IMR-90 (cell line): Measurements from ENCODE around the gene LYPD4.

Experiments
- BHLHE40 ChIP-seq: fragments of 150-350 bp; IDR thresholded peaks from 2 replicates; pipeline ENCODE4 v1.6.1; 2016; ENCODE audit warnings: mild to moderate bottlenecking, low read depth, low read length
- CEBPB ChIP-seq: IDR thresholded peaks from 2 replicates; pipeline ENCODE4 v1.6.1; 2012; ENCODE audit warnings: low read depth, low read length, improper control_type of control experiment
- CHD1 ChIP-seq: IDR thresholded peaks from 2 replicates; pipeline ENCODE4 v1.6.1; 2012; ENCODE audit warnings: low read depth, low read length, improper control_type of control experiment
- FOS ChIP-seq: fragments of 150-350 bp; IDR thresholded peaks from 2 replicates; pipeline ENCODE4 v1.6.1; 2016; ENCODE audit warnings: low read depth, low read length
- MAFK ChIP-seq: IDR thresholded peaks from 2 replicates; pipeline ENCODE4 v1.6.1; 2012; ENCODE audit warnings: low read depth, low read length, improper control_type of control experiment
- NFE2L2 ChIP-seq: fragments of 150-350 bp; IDR thresholded peaks from 2 replicates; pipeline ENCODE4 v1.6.1; 2016; ENCODE audit warnings: low read depth, mild to moderate bottlenecking, low read length
- POLR2A ChIP-seq: IDR thresholded peaks from 2 replicates; pipeline ENCODE4 v1.6.1; 2012; ENCODE audit warnings: mild to moderate bottlenecking, low read depth, low read length
- RAD21 ChIP-seq: IDR thresholded peaks from 2 replicates; pipeline ENCODE4 v1.6.1; 2012; ENCODE audit warnings: low read length, improper control_type of control experiment
- RCOR1 ChIP-seq: IDR thresholded peaks from 2 replicates; pipeline ENCODE4 v1.6.1; 2012; ENCODE audit warnings: mild to moderate bottlenecking, low read length, improper control_type of control experiment; ENCODE audit not compliant: insufficient replicate concordance
- USF2 ChIP-seq: fragments of 150-350 bp; IDR thresholded peaks from 2 replicates; pipeline ENCODE4 v1.6.1; 2017; ENCODE audit warnings: mild to moderate bottlenecking, antibody characterized with exemption, low read length, low read depth
- TF ChIP-seq, protein P1 (sequence below): conservative IDR thresholded peaks from 2 replicates; pipeline ENCODE4 v1.5.1; 2012; ENCODE audit warnings: mild to moderate bottlenecking, low read depth, low read length, improper control_type of control experiment
- TF ChIP-seq, protein P2 (sequence below): fragments of 150-350 bp; IDR thresholded peaks from 2 replicates; pipeline ENCODE4 v1.6.1; 2016; ENCODE audit warnings: low read depth, mild to moderate bottlenecking, low read length, moderate library complexity, borderline replicate concordance

DNA sequence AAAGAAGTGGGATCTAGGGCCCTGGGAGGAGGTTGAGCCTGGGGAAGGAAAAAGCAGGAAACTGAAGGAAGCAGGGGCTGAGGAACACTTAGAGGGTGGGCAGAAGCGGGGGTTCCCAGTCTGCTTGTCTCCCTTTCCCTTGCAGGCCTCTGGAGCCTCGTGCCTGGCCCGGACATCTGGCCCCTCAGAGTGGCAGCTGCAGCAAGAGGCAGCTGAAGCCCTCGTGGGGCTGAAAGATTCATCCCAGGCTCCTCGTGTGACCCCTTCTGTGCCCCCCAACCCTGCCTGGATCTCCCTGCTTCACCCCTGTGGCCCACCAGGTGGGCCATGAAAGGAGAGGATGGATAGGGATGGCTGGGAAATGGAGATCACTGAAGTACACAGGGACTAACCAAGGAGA is 5.9 kb upstream of the LYPD4 start:
- TF ChIP-seq POLR2A (no peak), BHLHE40 (no peak), USF2 (no peak), FOS (no peak), CHD1 (no peak), RAD21 (no peak), NFE2L2 (no peak), CEBPB (no peak), MAFK (no peak), RCOR1 (no peak)
- TF ChIP-seq, protein P1, sequence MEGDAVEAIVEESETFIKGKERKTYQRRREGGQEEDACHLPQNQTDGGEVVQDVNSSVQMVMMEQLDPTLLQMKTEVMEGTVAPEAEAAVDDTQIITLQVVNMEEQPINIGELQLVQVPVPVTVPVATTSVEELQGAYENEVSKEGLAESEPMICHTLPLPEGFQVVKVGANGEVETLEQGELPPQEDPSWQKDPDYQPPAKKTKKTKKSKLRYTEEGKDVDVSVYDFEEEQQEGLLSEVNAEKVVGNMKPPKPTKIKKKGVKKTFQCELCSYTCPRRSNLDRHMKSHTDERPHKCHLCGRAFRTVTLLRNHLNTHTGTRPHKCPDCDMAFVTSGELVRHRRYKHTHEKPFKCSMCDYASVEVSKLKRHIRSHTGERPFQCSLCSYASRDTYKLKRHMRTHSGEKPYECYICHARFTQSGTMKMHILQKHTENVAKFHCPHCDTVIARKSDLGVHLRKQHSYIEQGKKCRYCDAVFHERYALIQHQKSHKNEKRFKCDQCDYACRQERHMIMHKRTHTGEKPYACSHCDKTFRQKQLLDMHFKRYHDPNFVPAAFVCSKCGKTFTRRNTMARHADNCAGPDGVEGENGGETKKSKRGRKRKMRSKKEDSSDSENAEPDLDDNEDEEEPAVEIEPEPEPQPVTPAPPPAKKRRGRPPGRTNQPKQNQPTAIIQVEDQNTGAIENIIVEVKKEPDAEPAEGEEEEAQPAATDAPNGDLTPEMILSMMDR: no peak
- TF ChIP-seq, protein P2, sequence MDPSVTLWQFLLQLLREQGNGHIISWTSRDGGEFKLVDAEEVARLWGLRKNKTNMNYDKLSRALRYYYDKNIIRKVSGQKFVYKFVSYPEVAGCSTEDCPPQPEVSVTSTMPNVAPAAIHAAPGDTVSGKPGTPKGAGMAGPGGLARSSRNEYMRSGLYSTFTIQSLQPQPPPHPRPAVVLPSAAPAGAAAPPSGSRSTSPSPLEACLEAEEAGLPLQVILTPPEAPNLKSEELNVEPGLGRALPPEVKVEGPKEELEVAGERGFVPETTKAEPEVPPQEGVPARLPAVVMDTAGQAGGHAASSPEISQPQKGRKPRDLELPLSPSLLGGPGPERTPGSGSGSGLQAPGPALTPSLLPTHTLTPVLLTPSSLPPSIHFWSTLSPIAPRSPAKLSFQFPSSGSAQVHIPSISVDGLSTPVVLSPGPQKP: no peak
